Ectodermal cell (in vitro differentiated cells): ENCODE data around the gene TRIM65.

Source experiments
- H3K27ac ChIP-seq: 2 replicates; pipeline ENCODE4 v1.7.0; 2013; ENCODE audit warnings: mild to moderate bottlenecking, low read depth, low read length; ENCODE audit not compliant: insufficient read depth, poor library complexity, severe bottlenecking
- H3K27me3 ChIP-seq: 2 replicates; pipeline ENCODE4 v1.7.0; 2013; ENCODE audit warnings: mild to moderate bottlenecking, low read length; ENCODE audit not compliant: insufficient read depth, control insufficient read depth, poor library complexity, severe bottlenecking
- H3K36me3 ChIP-seq: one replicate; pipeline ENCODE4 v1.7.0; 2013; ENCODE audit warnings: low read length; ENCODE audit not compliant: control insufficient read depth, insufficient read depth
- H3K4me1 ChIP-seq: one replicate; pipeline ENCODE4 v1.7.0; 2013; ENCODE audit warnings: low read length; ENCODE audit not compliant: control insufficient read depth, insufficient read depth
- H3K4me3 ChIP-seq: 2 replicates; pipeline ENCODE4 v1.7.0; 2013; ENCODE audit warnings: low read depth, low read length, control low read depth; ENCODE audit not compliant: insufficient read depth
- H3K9me3 ChIP-seq: 2 replicates; pipeline ENCODE4 v1.7.0; 2013; ENCODE audit warnings: mild to moderate bottlenecking, low read length, moderate library complexity; ENCODE audit not compliant: control insufficient read depth
- WGBS, 2 experiments: methylation state at CpG; one replicate each; pipeline ENCODE4 v1.1.7; 2013; ENCODE audit warnings: missing lambda C conversion rate in 2 of 2; 5-methylcytosine and 5-hydroxymethylcytosine counted together

TRIM65 gene

DNA sequence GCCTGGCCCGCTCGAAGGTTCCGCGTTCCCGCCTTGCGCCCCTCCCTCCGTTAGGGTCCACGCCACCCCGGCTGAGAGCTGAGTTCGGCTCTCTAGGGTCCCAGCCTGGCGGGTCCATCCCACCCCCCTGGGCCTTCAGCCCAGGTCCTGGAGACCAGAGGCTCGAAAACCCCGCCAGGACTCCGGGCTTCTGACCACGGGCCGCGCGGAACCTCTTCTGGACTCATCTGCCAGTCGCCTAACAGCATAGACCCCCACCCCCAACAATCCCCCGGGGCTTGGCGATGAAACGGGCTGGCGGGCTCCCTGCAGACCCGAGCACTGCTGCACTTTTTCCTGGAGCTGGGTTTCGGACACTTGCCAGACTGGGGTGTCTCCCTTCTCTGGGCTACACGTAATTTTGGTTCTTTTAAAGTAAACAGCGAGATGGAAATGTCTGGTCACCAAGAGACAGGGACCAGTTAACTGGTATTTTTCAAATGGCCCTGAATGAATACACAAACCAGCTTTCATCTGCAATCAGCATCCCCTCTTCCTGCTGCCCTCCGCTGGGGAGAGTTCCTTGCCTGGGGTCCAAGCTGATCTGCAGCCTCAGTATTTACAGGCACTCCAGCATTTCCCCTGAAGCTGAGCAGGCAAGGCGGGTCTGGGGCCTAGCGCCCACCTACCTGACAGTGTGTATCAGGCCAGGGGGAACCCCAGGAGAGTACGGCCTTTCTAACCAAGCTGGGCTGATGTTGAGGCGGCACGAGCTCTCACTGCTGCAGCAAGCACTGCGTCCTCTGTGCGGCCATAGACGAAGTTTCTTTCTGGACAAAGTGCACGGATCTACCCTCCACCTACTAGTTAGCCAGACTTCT is 639 bp upstream of the TRIM65 start:
- Histone ChIP-seq H3K4me1 (peaks cover 32% of the 10 kb centered on the region), H3K4me3 (peak overlapping the region; percentile 78), H3K9me3 (no peaks in the 10 kb centered on the region), H3K27me3 (no peaks in the 10 kb centered on the region), H3K36me3 (peaks cover 24% of the 10 kb centered on the region), H3K27ac (peak overlapping the region; percentile 60)
- WGBS, 2 experiments = 47 to 48% methylated on average over 37 of the region's 37 CpGs

DNA sequence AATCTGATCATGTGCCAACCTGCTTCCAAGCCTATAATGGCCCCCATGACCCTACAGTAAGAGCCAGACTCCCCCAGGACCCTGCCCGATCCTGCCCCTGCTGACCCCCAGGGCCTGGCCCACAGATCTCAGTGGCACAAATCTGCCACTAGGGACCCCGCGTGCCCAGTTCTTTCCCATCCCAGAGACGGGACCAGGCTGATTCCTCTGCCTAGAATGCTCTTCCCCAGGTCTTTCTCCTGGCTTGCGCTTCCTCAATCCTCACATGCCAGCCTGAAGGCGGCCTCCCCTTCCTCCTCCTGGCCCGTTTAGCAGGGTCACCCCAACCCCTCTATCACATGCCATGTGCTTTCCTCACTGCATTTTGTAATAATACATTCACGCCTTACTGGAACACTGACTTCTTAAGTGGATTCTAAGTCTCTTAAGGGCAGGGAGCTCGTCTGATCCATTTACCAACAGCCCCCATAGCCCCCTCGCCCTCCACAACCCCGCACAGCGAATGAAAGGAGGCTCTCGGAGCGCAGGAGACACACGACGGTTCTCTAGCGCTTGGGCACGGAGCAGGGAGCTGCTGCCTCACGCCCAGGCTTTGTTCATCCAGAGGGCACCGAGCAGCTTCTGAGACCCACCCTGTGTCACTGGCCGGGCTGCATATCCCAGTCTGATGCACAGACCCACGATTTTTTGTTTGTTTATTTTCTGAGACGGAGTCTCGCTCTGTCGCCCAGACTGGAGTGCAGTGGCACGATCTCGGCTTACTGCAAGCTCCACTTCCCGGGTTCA is 1.2 kb downstream of the TRIM65 start:
- peak overlapping the region; percentile 78 for H3K4me3 ChIP-seq
- H3K27ac ChIP-seq = no peak overlapping the region
- no peaks in the 10 kb centered on the region for H3K9me3 ChIP-seq
- WGBS, 2 experiments = 28 to 29% methylated on average over 28 of the region's 28 CpGs
- H3K36me3 ChIP-seq = peaks cover 10% of the 10 kb centered on the region
- H3K4me1 ChIP-seq = peaks cover 32% of the 10 kb centered on the region
- no peaks in the 10 kb centered on the region for H3K27me3 ChIP-seq

DNA sequence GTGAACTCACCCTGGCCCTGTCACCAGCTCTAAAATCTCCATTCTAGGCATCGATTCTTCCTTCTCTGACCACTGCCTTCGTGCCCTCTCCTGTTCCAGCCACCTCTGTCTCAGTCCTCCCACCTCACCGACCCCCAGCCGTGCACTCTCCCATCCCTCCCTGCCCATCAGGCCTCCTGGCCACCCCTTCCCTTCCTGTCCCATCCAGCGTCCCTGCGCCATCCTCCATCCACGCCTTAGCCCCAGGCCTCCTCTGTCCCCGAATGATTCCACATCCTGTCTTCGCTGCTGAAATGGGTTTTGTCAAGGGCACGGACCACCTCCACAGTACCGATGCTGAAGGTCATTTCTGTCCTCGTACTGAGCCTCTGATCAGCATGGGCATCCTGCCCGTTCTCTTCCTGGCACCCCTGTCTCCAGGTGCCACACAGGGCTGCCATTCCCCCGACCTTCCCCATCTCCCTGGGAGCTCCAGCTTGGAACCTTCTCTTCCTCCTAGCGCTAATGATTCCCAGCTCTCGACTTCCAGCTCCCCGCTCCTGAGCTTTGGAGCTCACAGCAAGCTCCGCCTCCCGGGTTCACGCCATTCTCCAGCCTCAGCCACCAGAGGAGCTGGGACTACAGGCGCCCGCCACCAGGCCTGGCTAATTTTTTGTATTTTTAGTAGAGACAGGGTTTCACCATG is 2.6 kb downstream of the TRIM65 start:
- no peaks in the 10 kb centered on the region for H3K27me3 ChIP-seq
- WGBS, 2 experiments = 78 to 79% methylated on average over 22 of the region's 22 CpGs
- peaks cover 15% of the 10 kb centered on the region for H3K36me3 ChIP-seq
- no peaks in the 10 kb centered on the region for H3K9me3 ChIP-seq
- no peak overlapping the region for H3K27ac ChIP-seq
- H3K4me3 ChIP-seq = no peak overlapping the region
- peaks cover 32% of the 10 kb centered on the region for H3K4me1 ChIP-seq

DNA sequence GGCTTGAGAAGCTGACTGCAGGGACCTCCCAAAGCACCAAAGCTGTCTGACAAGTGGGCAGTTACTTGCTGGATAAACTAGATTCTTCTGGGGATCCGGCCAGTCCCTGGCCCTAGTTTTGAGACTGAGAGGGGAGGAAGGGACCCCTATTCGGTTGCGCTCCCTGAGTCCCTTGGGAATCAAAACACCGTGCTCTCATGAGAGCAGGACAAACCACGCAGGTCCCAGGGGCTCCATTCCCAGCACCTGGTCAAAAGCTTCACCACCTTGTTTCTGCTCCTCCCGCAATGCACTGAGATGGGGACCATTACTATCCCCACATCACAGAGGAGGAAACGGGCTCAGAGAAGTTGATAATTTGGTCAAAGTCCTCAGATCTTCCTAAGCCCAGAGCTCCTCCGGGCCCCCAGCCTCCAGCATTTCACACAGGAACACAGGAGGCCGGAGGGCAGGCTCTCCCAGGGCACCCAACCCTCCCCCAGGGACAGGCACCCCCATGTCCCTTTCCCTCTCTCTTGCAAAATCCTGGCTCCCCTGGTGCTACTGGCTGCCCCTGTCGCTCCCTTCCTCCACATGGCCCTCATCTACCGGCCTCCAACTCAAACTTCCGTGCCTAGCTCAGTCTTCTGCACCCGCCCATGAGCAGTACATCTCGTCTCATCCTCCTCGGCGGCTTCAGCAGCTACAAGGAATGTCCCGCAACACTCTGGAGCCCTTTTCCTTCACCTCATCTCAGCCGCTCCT is 3.3 kb downstream of the TRIM65 start:
- no peaks in the 10 kb centered on the region for H3K9me3 ChIP-seq
- peaks cover 9% of the 10 kb centered on the region for H3K36me3 ChIP-seq
- H3K4me3 ChIP-seq = no peak overlapping the region
- peaks cover 32% of the 10 kb centered on the region for H3K4me1 ChIP-seq
- WGBS, 2 experiments = 93% methylated on average over 18 of the region's 18 CpGs
- no peak overlapping the region for H3K27ac ChIP-seq
- no peaks in the 10 kb centered on the region for H3K27me3 ChIP-seq

DNA sequence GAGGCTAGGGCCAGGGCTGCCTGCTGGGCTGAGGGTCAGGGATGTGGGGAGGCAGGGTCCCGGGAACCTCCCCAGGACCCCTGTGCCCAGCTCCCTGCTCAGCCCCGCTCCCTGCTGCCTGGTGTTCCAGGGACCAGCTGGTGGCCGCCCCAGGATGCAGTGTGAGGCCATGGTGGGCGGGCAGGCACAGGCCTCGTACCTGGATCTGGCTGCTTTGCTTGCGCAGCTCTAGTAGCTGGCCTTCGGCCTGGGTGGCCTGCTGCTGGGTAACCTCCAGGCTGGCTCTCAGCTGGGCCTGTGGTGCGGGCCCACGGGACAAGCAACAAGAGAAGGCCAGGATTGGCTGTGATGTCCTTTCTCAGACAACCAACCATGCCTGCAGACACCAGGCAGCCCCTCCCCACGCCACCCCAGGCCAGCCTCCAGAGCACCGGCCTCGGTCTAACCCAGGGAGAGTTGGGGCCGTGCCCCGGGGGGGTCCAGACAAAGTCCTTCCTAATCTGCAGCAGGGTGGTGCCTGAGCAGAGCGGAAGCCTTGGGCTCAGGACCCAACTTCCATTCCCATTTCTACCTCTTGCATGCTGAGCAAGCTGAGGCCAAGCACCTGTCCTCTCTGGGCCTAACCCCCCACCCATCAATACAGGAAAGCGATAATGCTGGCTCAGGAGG is 4.1 kb downstream of the TRIM65 start:
- Histone ChIP-seq H3K4me1 (peaks cover 32% of the 10 kb centered on the region), H3K36me3 (peaks cover 5% of the 10 kb centered on the region), H3K27me3 (no peaks in the 10 kb centered on the region), H3K9me3 (no peaks in the 10 kb centered on the region), H3K27ac (no peak overlapping the region), H3K4me3 (no peak overlapping the region)
- WGBS, 2 experiments = 88 to 90% methylated on average over 16 of the region's 16 CpGs

DNA sequence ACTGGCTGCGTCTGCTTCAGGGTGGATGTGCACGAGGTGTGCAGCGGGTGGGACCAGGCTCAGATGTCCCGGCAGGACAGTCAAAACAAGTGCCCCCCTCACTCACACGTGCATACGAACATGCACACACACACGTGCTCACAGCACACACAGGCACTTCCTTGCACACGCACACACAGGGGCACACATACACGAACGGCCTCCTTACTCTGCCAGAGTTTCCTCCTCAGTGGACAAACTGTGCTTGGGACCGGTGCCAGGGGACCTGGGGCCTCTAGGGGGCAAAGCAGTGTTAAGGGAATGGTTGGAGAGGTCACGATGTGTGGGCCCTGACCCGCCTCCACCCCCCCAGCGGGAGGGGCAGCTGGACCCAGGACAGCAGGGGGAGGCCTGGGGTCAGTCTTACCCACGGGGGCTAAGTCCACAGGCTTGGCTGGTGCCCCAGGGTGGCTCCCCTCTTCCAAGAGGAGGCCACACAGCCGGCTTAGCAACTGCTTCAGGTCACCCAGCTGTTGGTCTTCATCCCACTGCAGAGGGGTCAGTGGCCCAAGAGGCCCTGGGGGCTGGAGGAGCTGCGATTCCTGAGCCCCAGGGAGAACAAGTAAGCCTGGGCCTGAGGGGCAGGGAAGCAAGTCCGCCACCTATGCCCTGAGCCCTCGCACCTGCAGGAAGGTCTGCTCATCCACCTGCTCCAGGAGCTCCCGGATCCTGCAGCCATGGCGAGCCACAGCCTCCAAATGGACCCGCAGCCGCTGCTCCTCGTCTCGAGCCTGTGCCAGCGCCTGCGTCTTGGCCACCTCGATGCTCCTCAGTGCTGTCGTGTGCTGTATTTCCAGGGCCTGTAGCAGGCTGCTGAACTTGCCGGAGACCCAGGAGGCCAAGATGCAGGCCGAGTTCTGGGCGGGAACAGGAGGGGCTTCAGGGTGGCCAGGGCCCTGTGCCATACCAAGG is 4.9 kb downstream of the TRIM65 start:
- Histone ChIP-seq H3K4me3 (no peak overlapping the region), H3K36me3 (peaks cover 5% of the 10 kb centered on the region), H3K9me3 (no peaks in the 10 kb centered on the region), H3K27me3 (no peaks in the 10 kb centered on the region), H3K27ac (peak overlapping the region; percentile 53), H3K4me1 (peaks cover 27% of the 10 kb centered on the region)
- WGBS, 2 experiments = 89 to 91% methylated on average over 32 of the region's 32 CpGs

DNA sequence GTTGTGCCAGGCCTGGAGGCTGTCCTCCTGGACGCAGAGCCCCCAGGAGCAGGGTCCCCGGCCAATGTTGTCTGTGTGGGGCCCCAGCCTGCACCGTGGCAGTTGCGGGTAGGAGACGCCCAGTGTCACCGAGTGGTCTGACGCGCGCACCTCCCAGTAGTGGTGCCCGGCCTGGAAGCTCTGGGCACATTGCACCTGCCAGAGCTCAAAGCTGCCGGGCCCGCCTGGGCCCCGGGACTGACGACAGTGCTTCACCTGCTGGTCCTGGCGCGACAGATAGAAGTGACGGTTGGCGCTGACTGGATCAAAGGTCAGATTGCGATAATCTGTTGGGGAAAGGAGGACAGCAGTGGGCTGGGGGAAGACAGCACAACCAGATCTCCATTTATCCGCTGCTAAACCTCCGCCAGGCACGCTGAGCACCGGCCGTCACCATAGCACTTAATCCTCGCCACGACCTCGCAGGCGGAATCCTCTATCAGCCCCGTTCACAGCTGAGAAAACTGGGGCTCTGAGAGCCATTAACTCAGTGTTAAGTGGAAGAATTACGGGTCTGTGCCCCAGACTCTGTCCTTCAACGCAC is 5.6 kb downstream of the TRIM65 start:
- Histone ChIP-seq H3K4me3 (no peak overlapping the region), H3K9me3 (no peaks in the 10 kb centered on the region), H3K4me1 (peaks cover 27% of the 10 kb centered on the region), H3K27ac (peak overlapping the region; percentile 53), H3K36me3 (peaks cover 5% of the 10 kb centered on the region), H3K27me3 (no peaks in the 10 kb centered on the region)
- 95% methylated on average over 31 of the region's 31 CpGs for WGBS, 2 experiments

DNA sequence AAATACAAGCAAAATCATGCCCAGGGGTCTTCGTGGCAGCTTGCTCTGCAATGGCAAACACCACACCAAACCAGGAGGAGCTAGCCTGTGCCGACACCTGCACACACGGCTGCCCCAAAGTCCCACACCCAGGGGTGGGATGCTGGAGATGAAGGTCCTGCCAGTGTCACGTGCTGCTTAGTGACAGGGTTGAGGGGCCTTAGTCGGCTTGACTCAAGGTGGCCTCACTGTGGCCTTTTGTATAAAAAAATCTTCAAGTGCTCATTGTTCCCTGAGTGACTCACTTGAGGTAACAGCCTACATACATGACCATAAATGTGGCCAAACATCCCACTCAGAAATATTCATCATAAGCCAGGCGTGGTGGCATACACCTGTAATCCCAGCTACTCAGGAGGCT is 7.3 kb downstream of the TRIM65 start:
- WGBS, 2 experiments = 91 to 92% methylated on average over 6 of the region's 6 CpGs
- Histone ChIP-seq H3K27ac (no peak overlapping the region), H3K36me3 (peaks cover 5% of the 10 kb centered on the region), H3K4me1 (peaks cover 16% of the 10 kb centered on the region), H3K27me3 (no peaks in the 10 kb centered on the region), H3K9me3 (no peaks in the 10 kb centered on the region), H3K4me3 (no peak overlapping the region)
